Natural killer cell (primary cell): ENCODE data around the gene TBCA. TPM values are rescaled to one million over a fixed set of nuclear protein-coding genes. Genes with fewer than 3 reads are reported as not detected.

ENCODE experiments used
- ATAC-seq, 3 donors: fragments of 150-1000 bp in 2 of 3; fragments of 200-7000 bp in 1 of 3; cut with Tn5 transposase; 1 replicate in 1 of 3; 2 replicates in 2 of 3; pipeline ENCODE4 v1.10.0; 2021; ENCODE audit warnings: mild to moderate bottlenecking in 2 of 3, moderate library complexity in 2 of 3
- DNase-seq, 2 donors: peaks; one replicate each; pipeline versions ENCODE4 v3.0.0 to v3.0.0-alpha.2; 2013 to 2021; ENCODE audit warnings: mixed read lengths in 1 of 2
- H3K27ac ChIP-seq: one replicate; pipeline ENCODE4 v1.5.1; 2013; ENCODE audit warnings: mild to moderate bottlenecking, low read length
- H3K27me3 ChIP-seq: one replicate; pipeline ENCODE4 v1.6.1; 2013; ENCODE audit warnings: low read length; ENCODE audit not compliant: control insufficient read depth, insufficient read depth
- H3K36me3 ChIP-seq: one replicate; pipeline ENCODE4 v1.6.1; 2013; ENCODE audit warnings: low read length; ENCODE audit not compliant: control insufficient read depth, insufficient read depth
- H3K4me1 ChIP-seq: one replicate; pipeline ENCODE4 v1.6.1; 2013; ENCODE audit warnings: low read length; ENCODE audit not compliant: control insufficient read depth, insufficient read depth
- H3K4me3 ChIP-seq: one replicate; pipeline ENCODE4 v1.5.1; 2013; ENCODE audit warnings: low read length
- H3K9me3 ChIP-seq: one replicate; pipeline ENCODE4 v1.6.1; 2013; ENCODE audit warnings: low read length; ENCODE audit not compliant: control insufficient read depth, insufficient read depth
- H3K27ac Mint-ChIP-seq, 2 donors: one replicate each; pipeline ENCODE4 v1.8.0; 2022; ENCODE audit warnings: mild to moderate bottlenecking in 2 of 2, mixed read lengths in 2 of 2, moderate library complexity in 1 of 2
- H3K27me3 Mint-ChIP-seq, 2 donors: one replicate each; pipeline ENCODE4 v1.8.0; 2022; ENCODE audit warnings: low read depth in 2 of 2, mixed read lengths in 2 of 2
- H3K36me3 Mint-ChIP-seq: one replicate; pipeline ENCODE4 v1.8.0; 2022; ENCODE audit warnings: mixed read lengths
- H3K4me1 Mint-ChIP-seq, 2 donors: one replicate each; pipeline ENCODE4 v1.8.0; 2022; ENCODE audit warnings: mixed read lengths in 2 of 2
- H3K4me3 Mint-ChIP-seq: one replicate; pipeline ENCODE4 v1.8.0; 2022; ENCODE audit warnings: mild to moderate bottlenecking, moderate library complexity, mixed read lengths
- H3K9me3 Mint-ChIP-seq, 2 donors: one replicate each; pipeline ENCODE4 v1.8.0; 2022; ENCODE audit warnings: mixed read lengths in 2 of 2
- CTCF ChIP-seq: fragments of 200-600 bp; IDR thresholded peaks from one replicate; pipeline ENCODE4 v1.8.0; 2022; ENCODE audit warnings: antibody characterized with exemption
- WGBS: methylation state at CpG from one replicate; pipeline ENCODE4 v1.1.7; 2013; ENCODE audit warnings: missing lambda C conversion rate; ENCODE audit not compliant: insufficient coverage; 5-methylcytosine and 5-hydroxymethylcytosine counted together
- intact Hi-C: fragments of 100-400 bp; cut with micrococcal nuclease; formaldehyde crosslinking; loops from one replicate; pipeline ENCODE4 v1.14.2; 2022
- total RNA-seq, 4 donors: library from RNA; stranded (reverse); fragments of 120-200 nt in 1 of 4; gene quantifications; one replicate each; pipeline versions ENCODE4 v1.2.3 to v1.2.4, GENCODE V29; 2013 to 2022

Gene TBCA
- total RNA-seq, 3 donors from 2014 or later (not counting 1 experiment from before 2014, with no cell fraction given), result 65.0 to 72.3 (median 70.7) TPM

- Mint-ChIP-seq H3K4me1 (peaks cover 14 to 22% of the 10 kb centered on the region in 2 donors), H3K27ac (no peak overlapping the region), H3K36me3 (no peaks in the 10 kb centered on the region), H3K9me3 (no peaks in the 10 kb centered on the region), H3K4me3 (no peak overlapping the region), H3K27me3 (no peaks in the 10 kb centered on the region)
- no peak for TF ChIP-seq CTCF
- DNase-seq, result no peak
- H3K4me3 ChIP-seq, result no peak overlapping the region
- H3K4me1 ChIP-seq, result no peaks in the 10 kb centered on the region
- H3K9me3 ChIP-seq, result no peaks in the 10 kb centered on the region
- H3K36me3 ChIP-seq, result peaks cover 2% of the 10 kb centered on the region
- 67% methylated on average over 2 of the region's 2 CpGs for WGBS
- intact Hi-C loops, result no loop called here
- H3K27ac ChIP-seq, result no peak overlapping the region
- no peaks in the 10 kb centered on the region for H3K27me3 ChIP-seq
- no peak for ATAC-seq
Observed at GRCh38 chr5:77744116-77744515, 32.0 kb downstream of the TBCA start.

GRCh38 chr5:77743181-77743580, 33.0 kb downstream of the TBCA start:
- H3K27ac ChIP-seq, result no peak overlapping the region
- DNase-seq (no peak), ATAC-seq (no peak)
- Mint-ChIP-seq H3K27me3 (no peaks in the 10 kb centered on the region), H3K36me3 (no peaks in the 10 kb centered on the region), H3K4me3 (no peak overlapping the region), H3K4me1 (peaks cover 6 to 14% of the 10 kb centered on the region in 2 donors), H3K9me3 (no peaks in the 10 kb centered on the region), H3K27ac (no peak overlapping the region)
- TF ChIP-seq CTCF, result no peak
- no peaks in the 10 kb centered on the region for H3K9me3 ChIP-seq
- no peaks in the 10 kb centered on the region for H3K27me3 ChIP-seq
- 98% methylated on average over 3 of the region's 3 CpGs for WGBS
- H3K36me3 ChIP-seq, result peaks cover 2% of the 10 kb centered on the region
- H3K4me1 ChIP-seq, result no peaks in the 10 kb centered on the region
- no peak overlapping the region for H3K4me3 ChIP-seq
- intact Hi-C loops, result no loop called here

- no peak for TF ChIP-seq CTCF
- WGBS, result 93% methylated on average over 3 of the region's 3 CpGs
- intact Hi-C loops, result no loop called here
Observed at GRCh38 chr5:77741608-77742007, 34.5 kb downstream of the TBCA start.

GRCh38 chr5:77734885-77735284, 41.3 kb downstream of the TBCA start:
- WGBS, result no CpG with 5 or more reads among the region's 2 CpGs

More at GRCh38 chr5:77741608-77742007, 34.5 kb downstream of the TBCA start:
- ATAC-seq (no peak), DNase-seq (no peak)
- H3K27me3 ChIP-seq, result no peaks in the 10 kb centered on the region
- no peaks in the 10 kb centered on the region for H3K4me1 ChIP-seq
- no peaks in the 10 kb centered on the region for H3K9me3 ChIP-seq
- H3K27me3 Mint-ChIP-seq, result no peaks in the 10 kb centered on the region
- H3K36me3 ChIP-seq, result peaks cover 2% of the 10 kb centered on the region
- H3K4me3 ChIP-seq, result no peak overlapping the region
- no peaks in the 10 kb centered on the region for H3K9me3 Mint-ChIP-seq
- no peak overlapping the region for H3K4me3 Mint-ChIP-seq
- no peak overlapping the region for H3K27ac Mint-ChIP-seq
- peaks cover 9 to 13% of the 10 kb centered on the region in 2 donors for H3K4me1 Mint-ChIP-seq
- H3K36me3 Mint-ChIP-seq, result no peaks in the 10 kb centered on the region
- H3K27ac ChIP-seq, result no peak overlapping the region

More at GRCh38 chr5:77734885-77735284, 41.3 kb downstream of the TBCA start:
- Histone ChIP-seq H3K4me3 (no peak overlapping the region), H3K27me3 (no peaks in the 10 kb centered on the region), H3K4me1 (no peaks in the 10 kb centered on the region), H3K36me3 (no peaks in the 10 kb centered on the region), H3K9me3 (no peaks in the 10 kb centered on the region), H3K27ac (no peak overlapping the region)
- Mint-ChIP-seq H3K4me1 (peaks cover 44 to 45% of the 10 kb centered on the region in 2 donors), H3K36me3 (no peaks in the 10 kb centered on the region), H3K4me3 (no peak overlapping the region), H3K27me3 (no peaks in the 10 kb centered on the region), H3K27ac (no peak overlapping the region), H3K9me3 (no peaks in the 10 kb centered on the region)
- ATAC-seq, result no peak
- TF ChIP-seq CTCF, result no peak
- DNase-seq, result no peak
- intact Hi-C loops, result no loop called here
